ENCODE results near the gene UBE2QL1. TPM values are rescaled to one million over a fixed set of nuclear protein-coding genes. Genes with fewer than 3 reads are reported as not detected.

UBE2QL1 gene
- total RNA-seq, 1 experiment from 2014 or later, result not detected

DNA sequence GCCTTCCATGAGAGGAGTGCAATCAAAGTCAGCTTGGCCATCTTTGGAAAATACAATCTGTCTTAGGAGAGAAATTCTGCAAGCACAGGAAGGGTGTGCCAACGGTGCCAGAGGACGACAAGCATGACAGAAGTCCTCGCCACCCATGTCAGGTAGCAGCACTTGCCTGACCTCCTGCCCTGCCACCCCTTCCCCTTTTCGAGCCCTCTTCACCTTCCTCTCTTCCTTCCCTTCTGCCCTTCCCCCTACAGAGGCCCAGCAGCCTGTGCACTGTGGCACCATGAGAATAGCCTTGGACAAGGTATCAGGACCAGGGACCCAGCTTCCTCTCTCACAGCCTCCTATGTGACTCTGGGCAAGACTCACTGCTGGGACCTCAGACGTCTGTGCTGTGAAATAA lies 5.3 kb upstream of the UBE2QL1 start:
- peaks cover 12% of the 10 kb centered on the region for H3K27me3 Mint-ChIP-seq (ENCODE audit: unreplicated experiment)
- peaks cover 5% of the 10 kb centered on the region for H3K9me3 Mint-ChIP-seq (ENCODE audit: low read depth, unreplicated experiment)
- H3K36me3 Mint-ChIP-seq (ENCODE audit: insufficient read depth, unreplicated experiment), result no peaks in the 10 kb centered on the region
- H3K4me1 Mint-ChIP-seq (ENCODE audit: low read depth, unreplicated experiment), result no peaks in the 10 kb centered on the region
- H3K27ac Mint-ChIP-seq (ENCODE audit: unreplicated experiment), result no peak overlapping the region
- TF ChIP-seq, protein P1, sequence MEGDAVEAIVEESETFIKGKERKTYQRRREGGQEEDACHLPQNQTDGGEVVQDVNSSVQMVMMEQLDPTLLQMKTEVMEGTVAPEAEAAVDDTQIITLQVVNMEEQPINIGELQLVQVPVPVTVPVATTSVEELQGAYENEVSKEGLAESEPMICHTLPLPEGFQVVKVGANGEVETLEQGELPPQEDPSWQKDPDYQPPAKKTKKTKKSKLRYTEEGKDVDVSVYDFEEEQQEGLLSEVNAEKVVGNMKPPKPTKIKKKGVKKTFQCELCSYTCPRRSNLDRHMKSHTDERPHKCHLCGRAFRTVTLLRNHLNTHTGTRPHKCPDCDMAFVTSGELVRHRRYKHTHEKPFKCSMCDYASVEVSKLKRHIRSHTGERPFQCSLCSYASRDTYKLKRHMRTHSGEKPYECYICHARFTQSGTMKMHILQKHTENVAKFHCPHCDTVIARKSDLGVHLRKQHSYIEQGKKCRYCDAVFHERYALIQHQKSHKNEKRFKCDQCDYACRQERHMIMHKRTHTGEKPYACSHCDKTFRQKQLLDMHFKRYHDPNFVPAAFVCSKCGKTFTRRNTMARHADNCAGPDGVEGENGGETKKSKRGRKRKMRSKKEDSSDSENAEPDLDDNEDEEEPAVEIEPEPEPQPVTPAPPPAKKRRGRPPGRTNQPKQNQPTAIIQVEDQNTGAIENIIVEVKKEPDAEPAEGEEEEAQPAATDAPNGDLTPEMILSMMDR (IDR thresholded peaks at IDR 0.05; ENCODE audit: unreplicated experiment), result no peak
- BruUV-seq (replicated peaks), result no TSS peak
- DNase-seq, result no peak
- intact Hi-C loops (cut with micrococcal nuclease; ENCODE audit: unreplicated experiment), result no loop called here
- CTCF ChIA-PET, result no interaction called here
- H3K4me3 Mint-ChIP-seq (ENCODE audit: low read depth, unreplicated experiment), result no peak overlapping the region

DNA sequence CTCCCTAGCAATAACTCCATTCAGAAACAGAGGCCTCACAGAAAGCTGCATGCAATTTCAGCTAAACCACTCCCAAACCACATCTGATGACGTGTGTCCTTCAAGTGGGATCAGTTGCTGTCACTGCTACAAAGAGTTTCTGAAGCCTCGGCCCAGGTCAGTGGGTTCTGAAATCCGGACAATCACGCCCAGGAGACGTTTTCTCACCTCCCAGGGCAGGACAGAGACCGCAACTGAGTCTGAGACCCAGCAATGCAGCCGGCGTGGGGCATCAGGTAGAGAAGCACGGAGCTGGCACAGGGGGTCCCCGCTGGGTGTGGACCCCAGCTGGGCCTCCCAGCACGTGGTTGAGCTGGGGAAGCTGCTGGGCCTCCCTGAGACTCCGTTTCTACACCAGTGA lies 2.6 kb upstream of the UBE2QL1 start:
- CTCF ChIA-PET, result no interaction called here
- TF ChIP-seq, protein P1 (IDR thresholded peaks at IDR 0.05; ENCODE audit: unreplicated experiment), result no peak
- H3K27me3 Mint-ChIP-seq (ENCODE audit: unreplicated experiment), result no peaks in the 10 kb centered on the region

DNA sequence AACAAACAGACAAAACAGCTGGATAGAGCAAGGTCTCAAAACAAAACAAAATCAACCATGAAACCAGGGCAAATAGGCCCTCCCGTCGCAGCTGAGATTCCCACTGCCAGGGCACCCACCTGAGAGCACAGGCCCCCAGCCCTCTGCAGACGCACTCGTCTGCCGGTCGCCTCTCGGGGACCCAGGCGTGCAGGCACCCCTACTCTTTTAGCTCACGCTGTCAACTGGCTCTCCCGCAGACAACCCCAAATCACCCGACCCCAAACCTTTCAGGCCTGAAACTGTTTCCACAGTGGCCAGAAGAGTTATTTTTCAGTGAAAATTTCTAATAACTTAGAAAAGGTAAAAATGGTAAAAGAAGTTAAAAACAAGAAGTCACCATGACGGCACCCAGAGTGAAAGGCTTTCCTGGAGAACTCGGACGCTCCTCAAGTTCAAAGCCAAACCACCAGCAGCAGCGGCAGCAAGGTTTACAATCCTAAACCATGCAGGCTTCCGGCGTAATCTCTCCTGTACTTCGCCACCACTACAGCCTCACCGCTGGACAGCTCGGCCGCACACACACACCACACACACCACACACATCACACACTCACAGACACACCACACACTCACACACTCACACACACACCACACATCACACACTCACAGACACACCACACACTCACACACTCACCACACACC lies 1.9 kb upstream of the UBE2QL1 start:
- BruUV-seq (replicated peaks), result no TSS peak
- no peak for DNase-seq
- no peaks in the 10 kb centered on the region for H3K4me1 Mint-ChIP-seq (ENCODE audit: low read depth, unreplicated experiment)
- H3K4me3 Mint-ChIP-seq (ENCODE audit: low read depth, unreplicated experiment), result no peak overlapping the region
- CTCF ChIA-PET, result no interaction called here
- no peaks in the 10 kb centered on the region for H3K27me3 Mint-ChIP-seq (ENCODE audit: unreplicated experiment)
- TF ChIP-seq, protein P1 (IDR thresholded peaks at IDR 0.05; ENCODE audit: unreplicated experiment), result no peak
- no peaks in the 10 kb centered on the region for H3K36me3 Mint-ChIP-seq (ENCODE audit: insufficient read depth, unreplicated experiment)
- H3K27ac Mint-ChIP-seq (ENCODE audit: unreplicated experiment), result no peak overlapping the region
- H3K9me3 Mint-ChIP-seq (ENCODE audit: low read depth, unreplicated experiment), result peaks cover 5% of the 10 kb centered on the region
- intact Hi-C loops (cut with micrococcal nuclease; ENCODE audit: unreplicated experiment), result no loop called here

More for the DNA sequence above, 2.6 kb upstream of the UBE2QL1 start:
- Mint-ChIP-seq H3K9me3 (ENCODE audit: low read depth, unreplicated experiment) (peaks cover 5% of the 10 kb centered on the region), H3K36me3 (ENCODE audit: insufficient read depth, unreplicated experiment) (no peaks in the 10 kb centered on the region), H3K27ac (ENCODE audit: unreplicated experiment) (no peak overlapping the region), H3K4me1 (ENCODE audit: low read depth, unreplicated experiment) (no peaks in the 10 kb centered on the region), H3K4me3 (ENCODE audit: low read depth, unreplicated experiment) (no peak overlapping the region)
- BruUV-seq (replicated peaks), result no TSS peak
- DNase-seq, result no peak
- intact Hi-C loops (cut with micrococcal nuclease; ENCODE audit: unreplicated experiment), result no loop called here

DNA sequence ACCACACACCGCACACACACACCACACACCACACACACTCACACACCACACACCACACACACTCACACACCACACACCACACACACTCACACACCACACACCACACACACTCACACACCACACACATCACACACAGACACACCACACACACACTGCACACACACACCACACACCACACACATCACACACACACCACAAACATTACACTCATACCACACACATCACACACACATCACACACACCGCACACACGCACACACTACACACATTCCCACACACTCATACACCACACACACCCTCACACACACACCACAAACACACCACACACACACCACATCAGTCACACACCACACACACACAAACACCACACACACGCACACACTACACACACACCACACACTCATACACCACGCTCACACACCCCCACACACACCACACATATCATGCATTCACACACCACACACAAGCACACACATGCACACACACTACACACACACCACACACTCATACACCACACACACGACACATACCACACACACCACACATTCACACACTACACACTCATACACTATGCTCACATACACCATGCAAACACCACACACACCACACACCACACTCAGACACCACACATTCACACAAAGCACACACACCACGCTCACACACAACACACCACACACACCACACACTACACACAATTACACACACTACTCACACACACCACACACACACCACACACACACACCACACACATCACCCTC lies 1.1 kb upstream of the UBE2QL1 start:
- no peaks in the 10 kb centered on the region for H3K4me1 Mint-ChIP-seq (ENCODE audit: low read depth, unreplicated experiment)
- TF ChIP-seq, protein P1 (IDR thresholded peaks at IDR 0.05; ENCODE audit: unreplicated experiment), result no peak
- peaks cover 1% of the 10 kb centered on the region for H3K27me3 Mint-ChIP-seq (ENCODE audit: unreplicated experiment)
- no peak for DNase-seq
- H3K36me3 Mint-ChIP-seq (ENCODE audit: insufficient read depth, unreplicated experiment), result no peaks in the 10 kb centered on the region
- H3K4me3 Mint-ChIP-seq (ENCODE audit: low read depth, unreplicated experiment), result no peak overlapping the region
- H3K9me3 Mint-ChIP-seq (ENCODE audit: low read depth, unreplicated experiment), result peaks cover 4% of the 10 kb centered on the region
- intact Hi-C loops (cut with micrococcal nuclease; ENCODE audit: unreplicated experiment), result no loop called here
- CTCF ChIA-PET, result no interaction called here
- no TSS peak for BruUV-seq (replicated peaks)
- H3K27ac Mint-ChIP-seq (ENCODE audit: unreplicated experiment), result no peak overlapping the region
